Progenitor cell of endocrine pancreas (in vitro differentiated cells): ENCODE measurements around the gene RAPGEF4. TPM values are rescaled to one million over a fixed set of nuclear protein-coding genes. Genes with fewer than 3 reads are reported as not detected.

Experiments used
- DNase-seq: peaks from one replicate; pipeline ENCODE4 v3.0.0; 2021; ENCODE audit warnings: low spot score; ENCODE audit not compliant: unreplicated experiment
- H3K27ac Mint-ChIP-seq: 2 replicates; pipeline ENCODE4 v1.8.0; 2021; ENCODE audit warnings: mild to moderate bottlenecking, moderate library complexity, mixed read lengths
- H3K27me3 Mint-ChIP-seq: 2 replicates; pipeline ENCODE4 v1.8.0; 2021; ENCODE audit warnings: mixed read lengths
- H3K36me3 Mint-ChIP-seq: 2 replicates; pipeline ENCODE4 v1.8.0; 2022; ENCODE audit warnings: mixed read lengths; ENCODE audit not compliant: insufficient read depth
- H3K4me1 Mint-ChIP-seq: 2 replicates; pipeline ENCODE4 v1.8.0; 2021; ENCODE audit warnings: low read depth, mixed read lengths
- H3K4me3 Mint-ChIP-seq: 2 replicates; pipeline ENCODE4 v1.8.0; 2021; ENCODE audit warnings: low read depth, mild to moderate bottlenecking, moderate library complexity, mixed read lengths
- H3K9me3 Mint-ChIP-seq: 2 replicates; pipeline ENCODE4 v1.8.0; 2021; ENCODE audit warnings: low read depth, mixed read lengths
- total RNA-seq: library from RNA; stranded (reverse); gene quantifications from 2 replicates; pipeline ENCODE4 v1.2.1, GENCODE V29; 2021
- TF ChIP-seq, protein P1 (sequence below): fragments of 200-600 bp; sonication (generic); IDR thresholded peaks from one replicate; pipeline ENCODE4 v1.5.0; 2021; ENCODE audit warnings: antibody characterized with exemption, mild to moderate bottlenecking; ENCODE audit not compliant: unreplicated experiment

RAPGEF4 gene
- total RNA-seq, 1 donor from 2014 or later = 8.6 TPM

DNA sequence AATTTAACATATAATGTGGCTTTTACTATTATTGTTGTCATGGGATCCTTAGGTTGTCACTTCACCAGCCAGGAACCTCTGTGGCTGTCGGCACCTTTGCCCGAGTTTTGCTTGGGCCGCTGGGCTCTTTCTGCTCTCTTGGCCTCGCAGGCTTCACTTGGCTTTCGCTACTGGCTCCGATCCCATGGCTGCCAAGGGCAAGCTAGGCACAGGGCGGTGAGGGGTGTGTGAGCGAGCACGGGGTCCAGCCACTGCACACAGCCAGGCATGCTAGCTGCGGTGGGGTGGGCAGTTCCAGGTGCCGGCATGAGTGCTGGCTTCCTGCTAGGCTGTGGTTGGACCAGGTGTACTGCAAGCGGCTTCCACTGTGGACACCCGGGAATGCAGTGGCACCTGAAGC, 23.4 kb upstream of the RAPGEF4 start:
- H3K27me3 Mint-ChIP-seq = peaks cover 3% of the 10 kb centered on the region
- no peaks in the 10 kb centered on the region for H3K36me3 Mint-ChIP-seq
- no peak overlapping the region for H3K4me3 Mint-ChIP-seq
- H3K9me3 Mint-ChIP-seq = no peaks in the 10 kb centered on the region
- H3K4me1 Mint-ChIP-seq = no peaks in the 10 kb centered on the region
- TF ChIP-seq, protein P1, sequence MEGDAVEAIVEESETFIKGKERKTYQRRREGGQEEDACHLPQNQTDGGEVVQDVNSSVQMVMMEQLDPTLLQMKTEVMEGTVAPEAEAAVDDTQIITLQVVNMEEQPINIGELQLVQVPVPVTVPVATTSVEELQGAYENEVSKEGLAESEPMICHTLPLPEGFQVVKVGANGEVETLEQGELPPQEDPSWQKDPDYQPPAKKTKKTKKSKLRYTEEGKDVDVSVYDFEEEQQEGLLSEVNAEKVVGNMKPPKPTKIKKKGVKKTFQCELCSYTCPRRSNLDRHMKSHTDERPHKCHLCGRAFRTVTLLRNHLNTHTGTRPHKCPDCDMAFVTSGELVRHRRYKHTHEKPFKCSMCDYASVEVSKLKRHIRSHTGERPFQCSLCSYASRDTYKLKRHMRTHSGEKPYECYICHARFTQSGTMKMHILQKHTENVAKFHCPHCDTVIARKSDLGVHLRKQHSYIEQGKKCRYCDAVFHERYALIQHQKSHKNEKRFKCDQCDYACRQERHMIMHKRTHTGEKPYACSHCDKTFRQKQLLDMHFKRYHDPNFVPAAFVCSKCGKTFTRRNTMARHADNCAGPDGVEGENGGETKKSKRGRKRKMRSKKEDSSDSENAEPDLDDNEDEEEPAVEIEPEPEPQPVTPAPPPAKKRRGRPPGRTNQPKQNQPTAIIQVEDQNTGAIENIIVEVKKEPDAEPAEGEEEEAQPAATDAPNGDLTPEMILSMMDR = no peak
- H3K27ac Mint-ChIP-seq = no peak overlapping the region
- DNase-seq = no peak

DNA sequence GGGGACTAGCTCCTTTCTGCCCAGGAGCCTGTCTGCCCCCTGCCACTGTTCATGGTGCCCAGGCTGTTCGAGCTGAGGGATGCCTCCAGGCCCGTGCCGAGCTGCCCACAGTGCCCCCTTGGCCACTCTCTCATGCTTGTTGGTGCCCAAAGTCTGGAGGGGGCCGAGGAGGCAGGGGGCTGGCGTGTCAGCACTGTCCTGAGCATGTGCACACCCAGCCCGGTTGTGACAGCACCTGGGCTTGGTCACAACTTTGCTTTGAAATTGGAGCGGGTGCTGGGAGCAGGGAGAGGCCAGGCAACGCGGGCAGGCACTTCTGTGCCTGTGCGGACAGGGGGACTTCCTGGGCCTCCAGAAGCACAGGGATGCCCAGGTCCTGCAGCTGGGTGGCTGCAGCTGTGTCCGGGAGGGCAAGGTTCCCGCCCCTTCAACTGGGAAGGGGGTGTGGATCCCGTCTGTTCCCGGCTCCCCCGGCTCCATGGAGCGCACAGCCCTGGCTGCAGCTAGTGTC, 22.2 kb upstream of the RAPGEF4 start:
- Mint-ChIP-seq H3K4me3 (no peak overlapping the region), H3K4me1 (no peaks in the 10 kb centered on the region), H3K27ac (no peak overlapping the region), H3K9me3 (no peaks in the 10 kb centered on the region), H3K36me3 (no peaks in the 10 kb centered on the region), H3K27me3 (no peaks in the 10 kb centered on the region)
- TF ChIP-seq, protein P1 = no peak
- DNase-seq = no peak

DNA sequence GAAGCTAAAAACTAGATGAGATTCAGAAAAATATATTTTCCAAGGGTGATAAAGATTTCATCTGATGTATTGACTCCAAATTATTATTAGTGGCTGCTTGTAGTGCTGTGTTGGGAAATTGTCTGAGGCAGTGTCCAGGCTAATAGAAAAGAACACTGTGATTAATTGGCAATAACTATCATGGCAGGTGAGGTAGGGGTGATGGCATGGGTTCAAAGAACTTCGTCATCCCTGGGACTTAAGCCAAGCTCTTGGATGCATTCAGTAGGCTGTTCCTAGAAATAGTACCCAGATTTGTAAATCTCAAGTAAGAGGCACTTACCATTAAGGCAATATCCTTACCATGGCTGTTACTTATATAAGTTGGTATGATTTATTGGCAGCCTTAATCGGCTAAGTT, 13.2 kb upstream of the RAPGEF4 start:
- Mint-ChIP-seq H3K36me3 (no peaks in the 10 kb centered on the region), H3K4me3 (no peak overlapping the region), H3K27me3 (peaks cover 5% of the 10 kb centered on the region), H3K4me1 (peaks cover 1% of the 10 kb centered on the region), H3K27ac (no peak overlapping the region), H3K9me3 (peaks cover 6% of the 10 kb centered on the region)
- no peak for DNase-seq
- TF ChIP-seq, protein P1 = no peak

DNA sequence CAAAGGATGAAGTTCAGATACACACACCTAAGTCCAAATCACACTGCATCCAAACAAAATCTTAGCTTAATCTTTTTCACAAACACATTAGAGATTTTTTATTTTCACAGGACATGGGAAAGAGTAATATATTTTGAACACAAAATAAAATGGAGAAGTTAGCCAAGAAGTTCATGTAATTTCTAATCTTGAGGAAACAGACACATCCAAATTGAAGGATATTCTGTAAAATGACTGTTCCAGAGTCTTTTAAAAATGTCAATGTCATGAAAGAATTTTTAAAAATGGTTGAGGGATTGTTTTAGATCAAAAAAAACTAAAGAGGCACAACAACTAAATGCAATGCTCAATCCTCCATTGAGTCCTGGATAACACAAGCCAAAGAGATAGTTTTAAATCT, 12.4 kb upstream of the RAPGEF4 start:
- Mint-ChIP-seq H3K4me3 (no peak overlapping the region), H3K9me3 (peaks cover 6% of the 10 kb centered on the region), H3K36me3 (no peaks in the 10 kb centered on the region), H3K27me3 (peaks cover 5% of the 10 kb centered on the region), H3K27ac (no peak overlapping the region), H3K4me1 (peaks cover 1% of the 10 kb centered on the region)
- TF ChIP-seq, protein P1 = no peak
- DNase-seq = no peak

DNA sequence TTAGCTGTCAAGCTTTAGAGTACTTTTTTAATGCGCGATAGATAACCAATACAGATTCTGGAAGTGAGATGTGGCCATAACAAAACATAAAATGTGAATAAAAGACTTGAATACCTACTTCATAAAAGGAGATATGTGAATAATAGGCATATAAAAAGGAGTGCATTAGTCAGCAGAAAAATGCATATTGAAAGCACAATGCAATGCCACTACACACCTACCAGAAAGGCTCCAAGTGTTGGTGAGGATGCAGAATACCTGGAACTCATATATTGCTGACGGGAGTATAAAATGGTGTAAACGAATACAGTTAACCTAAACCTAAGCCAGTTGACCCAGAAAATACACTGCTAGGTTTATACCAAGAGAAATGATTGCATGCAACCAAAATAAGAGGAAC, 10.9 kb upstream of the RAPGEF4 start:
- peaks cover 1% of the 10 kb centered on the region for H3K4me1 Mint-ChIP-seq
- DNase-seq = no peak
- peaks cover 5% of the 10 kb centered on the region for H3K27me3 Mint-ChIP-seq
- no peak overlapping the region for H3K4me3 Mint-ChIP-seq
- H3K27ac Mint-ChIP-seq = no peak overlapping the region
- H3K9me3 Mint-ChIP-seq = peaks cover 4% of the 10 kb centered on the region
- H3K36me3 Mint-ChIP-seq = no peaks in the 10 kb centered on the region
- TF ChIP-seq, protein P1 = no peak
